Cardiac muscle cell (in vitro differentiated cells and primary cell): ENCODE data around the gene CUX1. TPM values are rescaled to one million over a fixed set of nuclear protein-coding genes. Genes with fewer than 3 reads are reported as not detected.

Experiments
- DNase-seq, 2 donors: peaks; one replicate each; pipeline versions ENCODE4 v3.0.0 to v3.0.0-alpha.2; 2010 to 2017; ENCODE audit warnings: low read depth in 1 of 2, low spot score in 1 of 2
- H3K27ac ChIP-seq: fragments of 200-600 bp; sonication (generic); 2 replicates; pipeline ENCODE4 v1.5.1; 2016
- H3K27me3 ChIP-seq: fragments of 200-600 bp; sonication (generic); 2 replicates; pipeline ENCODE4 v1.6.0; 2016; ENCODE audit warnings: control low read depth
- H3K36me3 ChIP-seq: fragments of 200-600 bp; sonication (generic); 2 replicates; pipeline ENCODE4 v1.5.1; 2016; ENCODE audit warnings: control low read depth
- H3K4me1 ChIP-seq: fragments of 200-600 bp; sonication (generic); 2 replicates; pipeline ENCODE4 v1.8.1; 2017; ENCODE audit warnings: low read depth, mild to moderate bottlenecking, mixed run types
- H3K4me3 ChIP-seq: fragments of 200-600 bp; sonication (generic); 2 replicates; pipeline ENCODE4 v1.5.1; 2016; ENCODE audit warnings: mild to moderate bottlenecking
- H3K9me3 ChIP-seq: fragments of 200-600 bp; sonication (generic); 2 replicates; pipeline ENCODE4 v1.5.1; 2017; ENCODE audit warnings: low read depth, mild to moderate bottlenecking, control low read depth
- polyA plus RNA-seq: library from polyadenylated mRNA; unstranded; fragments of >200 nt; fragmentation: Nextera tagmentation; extraction: Ambion mirVana; gene quantifications from 2 replicates; pipeline ENCODE4 v1.2.1, GENCODE V29; 2016
- total RNA-seq: library from RNA; depleted of rRNA; stranded (reverse); fragments of >200 nt; gene quantifications from 2 replicates; pipeline ENCODE4 v1.2.3, GENCODE V29; 2016
- TF ChIP-seq, protein P1 (sequence below): IDR thresholded peaks from 2 replicates; pipeline ENCODE4 v1.5.1; 2012; ENCODE audit warnings: low read depth, mild to moderate bottlenecking, low read length

The CUX1 gene
- total and polyA plus RNA-seq, 2 experiments from 2014 or later, result 67.7 to 85.3 TPM

GRCh38 chr7:102150266-102150665 lies 332.8 kb downstream of the CUX1 start:
- DNase-seq, result no peak
- H3K27ac ChIP-seq, result no peak overlapping the region
- TF ChIP-seq, protein P1, sequence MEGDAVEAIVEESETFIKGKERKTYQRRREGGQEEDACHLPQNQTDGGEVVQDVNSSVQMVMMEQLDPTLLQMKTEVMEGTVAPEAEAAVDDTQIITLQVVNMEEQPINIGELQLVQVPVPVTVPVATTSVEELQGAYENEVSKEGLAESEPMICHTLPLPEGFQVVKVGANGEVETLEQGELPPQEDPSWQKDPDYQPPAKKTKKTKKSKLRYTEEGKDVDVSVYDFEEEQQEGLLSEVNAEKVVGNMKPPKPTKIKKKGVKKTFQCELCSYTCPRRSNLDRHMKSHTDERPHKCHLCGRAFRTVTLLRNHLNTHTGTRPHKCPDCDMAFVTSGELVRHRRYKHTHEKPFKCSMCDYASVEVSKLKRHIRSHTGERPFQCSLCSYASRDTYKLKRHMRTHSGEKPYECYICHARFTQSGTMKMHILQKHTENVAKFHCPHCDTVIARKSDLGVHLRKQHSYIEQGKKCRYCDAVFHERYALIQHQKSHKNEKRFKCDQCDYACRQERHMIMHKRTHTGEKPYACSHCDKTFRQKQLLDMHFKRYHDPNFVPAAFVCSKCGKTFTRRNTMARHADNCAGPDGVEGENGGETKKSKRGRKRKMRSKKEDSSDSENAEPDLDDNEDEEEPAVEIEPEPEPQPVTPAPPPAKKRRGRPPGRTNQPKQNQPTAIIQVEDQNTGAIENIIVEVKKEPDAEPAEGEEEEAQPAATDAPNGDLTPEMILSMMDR, result no peak

DNA sequence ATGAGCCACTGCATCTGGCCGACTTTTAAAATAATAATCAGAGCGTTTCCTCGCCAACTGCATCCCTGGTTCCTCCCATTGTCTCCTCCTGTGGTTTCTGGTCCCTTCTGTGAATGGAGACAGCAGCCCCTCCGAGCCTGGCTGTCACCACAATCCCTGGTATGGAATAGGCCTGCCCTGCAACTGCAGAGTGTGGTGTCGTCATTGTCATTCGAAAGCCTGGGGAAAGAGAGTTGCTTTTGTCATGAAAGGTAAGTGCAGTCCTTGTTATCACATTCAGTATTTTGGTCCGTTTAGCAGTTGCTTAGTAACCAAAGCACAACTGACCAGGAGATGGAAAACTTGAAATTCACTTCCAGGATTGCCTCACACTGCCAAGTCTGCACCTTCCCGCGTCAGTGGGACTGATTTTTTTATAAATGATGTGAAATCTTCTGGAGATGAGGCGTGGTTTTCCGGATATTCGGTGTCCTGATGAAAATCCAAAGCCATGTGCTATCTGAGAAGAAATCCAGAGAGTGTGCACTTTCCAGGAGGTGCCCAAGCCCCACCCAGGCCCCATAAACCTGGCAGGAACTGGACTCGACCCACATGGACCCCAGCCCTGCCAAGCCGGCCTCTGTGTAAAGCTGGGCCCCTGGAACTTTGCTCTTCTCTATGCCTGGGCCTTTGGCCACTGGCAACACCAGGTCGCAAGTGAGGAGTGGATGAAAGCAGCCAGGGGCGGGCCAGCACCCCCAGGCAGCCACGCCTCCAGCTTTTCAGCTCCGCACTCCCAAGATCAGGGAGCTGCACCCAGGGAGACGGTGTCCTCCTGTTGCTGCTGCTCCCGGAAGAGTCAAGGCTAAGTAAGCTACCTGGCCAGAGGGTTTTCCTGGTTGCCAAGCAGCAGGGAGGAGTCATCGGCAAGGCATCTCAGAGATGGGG lies 335.5 kb downstream of the CUX1 start:
- TF ChIP-seq, protein P1, result no peak
- no peaks in the 10 kb centered on the region for H3K36me3 ChIP-seq
- peak overlapping the region; percentile 60 for H3K27ac ChIP-seq
- DNase-seq, result peak; percentile 52 to 86
- H3K27me3 ChIP-seq, result no peaks in the 10 kb centered on the region
- H3K4me1 ChIP-seq, result peaks cover 17% of the 10 kb centered on the region
- no peaks in the 10 kb centered on the region for H3K9me3 ChIP-seq
- H3K4me3 ChIP-seq, result no peak overlapping the region

More at GRCh38 chr7:102150266-102150665, 332.8 kb downstream of the CUX1 start:
- Histone ChIP-seq H3K9me3 (no peaks in the 10 kb centered on the region), H3K27me3 (no peaks in the 10 kb centered on the region), H3K4me3 (no peak overlapping the region), H3K36me3 (no peaks in the 10 kb centered on the region), H3K4me1 (peaks cover 8% of the 10 kb centered on the region)

DNA sequence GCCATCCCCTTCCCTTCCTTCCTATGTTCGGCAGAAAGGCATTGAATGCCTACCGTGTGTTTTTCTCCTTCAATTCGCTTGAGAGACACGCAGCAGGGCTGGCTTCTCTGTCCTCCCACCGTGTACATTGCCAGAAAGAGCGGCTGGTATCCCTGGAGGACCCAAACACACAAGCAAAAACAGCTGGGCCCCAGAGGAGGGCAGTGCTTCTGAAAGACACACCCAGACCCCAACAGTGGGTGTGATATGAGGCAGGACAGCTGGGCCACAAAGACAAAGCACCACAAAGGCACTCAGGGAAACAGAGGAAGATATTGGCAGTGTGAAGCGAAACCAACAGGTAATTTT lies 336.1 kb downstream of the CUX1 start:
- TF ChIP-seq, protein P1, result no peak
- H3K27me3 ChIP-seq, result no peaks in the 10 kb centered on the region
- H3K4me1 ChIP-seq, result peaks cover 17% of the 10 kb centered on the region
- H3K36me3 ChIP-seq, result peaks cover 2% of the 10 kb centered on the region
- peak overlapping the region; percentile 60 for H3K27ac ChIP-seq
- H3K4me3 ChIP-seq, result no peak overlapping the region
- no peak for DNase-seq
- H3K9me3 ChIP-seq, result no peaks in the 10 kb centered on the region

GRCh38 chr7:102154425-102154824 lies 337.0 kb downstream of the CUX1 start:
- Histone ChIP-seq H3K9me3 (no peaks in the 10 kb centered on the region), H3K4me1 (peaks cover 17% of the 10 kb centered on the region), H3K4me3 (no peak overlapping the region), H3K36me3 (peaks cover 4% of the 10 kb centered on the region), H3K27me3 (no peaks in the 10 kb centered on the region), H3K27ac (no peak overlapping the region)
- no peak for DNase-seq
- TF ChIP-seq, protein P1, result no peak

DNA sequence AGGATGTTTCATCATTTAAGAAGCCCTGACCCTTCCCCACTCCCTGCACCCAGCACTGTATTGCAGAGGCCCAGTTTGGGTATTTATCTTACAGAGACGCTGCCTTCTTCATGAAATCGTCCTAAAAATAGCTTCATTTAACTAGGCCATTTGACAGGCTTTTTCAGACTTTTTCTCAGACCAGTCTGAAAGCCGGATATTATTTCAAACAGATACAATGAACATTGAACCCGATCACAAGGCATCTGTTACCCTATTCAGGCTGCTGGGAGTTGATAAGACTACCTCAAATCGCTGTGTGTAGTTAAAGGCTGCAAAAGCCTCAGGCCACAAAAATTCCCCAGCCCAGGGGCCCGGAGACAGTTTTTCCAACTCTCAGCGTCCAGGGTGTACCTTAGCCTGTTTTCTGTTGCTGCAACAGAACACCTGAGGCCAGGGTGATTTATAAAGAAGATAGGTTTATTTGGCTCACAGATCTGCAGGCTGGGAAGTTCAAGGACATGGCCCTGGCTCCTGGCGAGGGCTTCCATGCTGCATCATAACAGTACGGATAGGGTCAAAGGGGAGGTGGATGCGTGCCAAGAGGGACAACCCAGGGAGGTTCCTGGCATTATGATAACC lies 338.5 kb downstream of the CUX1 start:
- Histone ChIP-seq H3K4me1 (peaks cover 17% of the 10 kb centered on the region), H3K27me3 (no peaks in the 10 kb centered on the region), H3K9me3 (no peaks in the 10 kb centered on the region), H3K27ac (peak overlapping the region; percentile 22), H3K36me3 (peaks cover 4% of the 10 kb centered on the region), H3K4me3 (no peak overlapping the region)
- DNase-seq, result no peak
- TF ChIP-seq, protein P1, result no peak
